AG08395 (cell line): ENCODE measurements around the gene SLC39A7.

Experiments used
- DNase-seq: peaks from one replicate; pipeline ENCODE4 v3.0.0; 2012; ENCODE audit warnings: mixed read lengths, low spot score

The SLC39A7 gene

GRCh38 chr6:33200219-33201146 lies at the start of gene SLC39A7, which contains the start of gene RXRB:
TSS of gene SLC39A7 (plus strand) at chr6:33200867. CDS start at chr6:33201246, 379 bp downstream.
TSS of gene RXRB (minus strand) at chr6:33200665. CDS start at chr6:33200476, 189 bp downstream.
- DNase-seq, result peak; percentile 99

GRCh38 chr6:33151050-33151449 lies 49.6 kb upstream of the SLC39A7 start:
- DNase-seq, result no peak

- no peak for DNase-seq
Measured at GRCh38 chr6:33154349-33154748, 46.3 kb upstream of the SLC39A7 start.

- DNase-seq, result no peak
Measured at GRCh38 chr6:33156561-33156960, 44.1 kb upstream of the SLC39A7 start.

- no peak for DNase-seq
Measured at GRCh38 chr6:33156964-33157363, 43.7 kb upstream of the SLC39A7 start.

GRCh38 chr6:33160096-33160495 lies 40.6 kb upstream of the SLC39A7 start:
- no peak for DNase-seq

- peak; percentile 91 for DNase-seq
Measured at GRCh38 chr6:33160728-33161344, 39.8 kb upstream of the SLC39A7 start.

- peak; percentile 90 for DNase-seq
Measured at GRCh38 chr6:33161354-33162331, 39.0 kb upstream of the SLC39A7 start.

- DNase-seq, result no peak
Measured at GRCh38 chr6:33163540-33163939, 37.1 kb upstream of the SLC39A7 start.

- DNase-seq, result no peak
Measured at GRCh38 chr6:33164176-33164575, 36.5 kb upstream of the SLC39A7 start.

- no peak for DNase-seq
Measured at GRCh38 chr6:33164665-33165373, 35.8 kb upstream of the SLC39A7 start.

- DNase-seq, result no peak
Measured at GRCh38 chr6:33165581-33166258, 34.9 kb upstream of the SLC39A7 start.

- DNase-seq, result no peak
Measured at GRCh38 chr6:33166363-33166762, 34.3 kb upstream of the SLC39A7 start.

GRCh38 chr6:33166811-33167210 lies 33.9 kb upstream of the SLC39A7 start:
- DNase-seq, result no peak

- no peak for DNase-seq
Measured at GRCh38 chr6:33167374-33168283, 33.0 kb upstream of the SLC39A7 start.

GRCh38 chr6:33168284-33168601 lies 32.4 kb upstream of the SLC39A7 start:
- no peak for DNase-seq

GRCh38 chr6:33168639-33169038 lies 32.0 kb upstream of the SLC39A7 start:
- no peak for DNase-seq

GRCh38 chr6:33169291-33170175 lies 31.1 kb upstream of the SLC39A7 start:
- no peak for DNase-seq
